Endothelial cell of umbilical vein (primary cell): ENCODE measurements around the gene CPNE2. TPM values are rescaled to one million over a fixed set of nuclear protein-coding genes. Genes with fewer than 3 reads are reported as not detected.
A peak's percentile ranks its signal among the peaks of the same experiment; 100 is the strongest.

Experiments
- Bru-seq: library from RNA; stranded (reverse); fragments of 400-500 nt; gene quantifications from one replicate; lab custom pipeline; 2021; lab: Mats Ljungman, UMichigan
- BruChase-seq, 2 experiments: library from RNA; stranded (reverse); fragments of 400-500 nt; gene quantifications; one replicate each; lab custom pipeline; 2021; lab: Mats Ljungman, UMichigan
- BruUV-seq: library from RNA; stranded (reverse); fragments of 400-500 nt; replicated peaks from 2 replicates; lab custom pipeline; 2021; lab: Mats Ljungman, UMichigan
- CTCF ChIA-PET: fragments of 300-600, 350-600 bp; sonication (Branson Sonifier 250); formaldehyde crosslinking; loops from one replicate; lab custom pipeline; 2021; ENCODE audit warnings: antibody characterized with exemption, inconsistent platforms; lab: Charles Lee
- POLR2A ChIA-PET: fragments of 300-600, 350-600 bp; sonication (Branson Sonifier 250); formaldehyde crosslinking; loops from one replicate; lab custom pipeline; 2021; ENCODE audit warnings: antibody characterized with exemption, inconsistent platforms; lab: Charles Lee
- DNase-seq: peaks from one replicate; pipeline ENCODE4 v3.0.0-alpha.2; 2011; ENCODE audit warnings: low read depth, low spot score
- FAIRE-seq: peaks from 2 replicates; lab custom pipeline; 2011; peaks lifted over from hg19 to GRCh38; lab: Jason Lieb, UNC
- H2AFZ ChIP-seq: 2 replicates; pipeline ENCODE4 v1.6.0; 2012; ENCODE audit warnings: low read depth, low read length, control low read depth, inconsistent platforms
- H3K27ac ChIP-seq: 2 replicates; pipeline ENCODE4 v1.5.1; 2011; ENCODE audit warnings: low read depth, mild to moderate bottlenecking, control low read depth, low read length, moderate library complexity; ENCODE audit not compliant: insufficient read depth
- H3K27me3 ChIP-seq, 2 experiments: 2 replicates each; pipeline versions ENCODE4 v1.6.0 to v1.6.1; 2011; ENCODE audit warnings: low read length in 2 of 2, mixed read lengths in 1 of 2; ENCODE audit not compliant: control insufficient read depth in 2 of 2, insufficient read depth in 2 of 2
- H3K36me3 ChIP-seq, 2 experiments: 2 replicates in 1 of 2; 3 replicates in 1 of 2; pipeline ENCODE4 v1.5.1; 2011; ENCODE audit warnings: low read length in 2 of 2, mild to moderate bottlenecking in 1 of 2, moderate library complexity in 1 of 2; ENCODE audit not compliant: control insufficient read depth in 2 of 2, insufficient read depth in 2 of 2; ENCODE audit errors: extremely low read depth in 1 of 2
- H3K4me1 ChIP-seq: 3 replicates; pipeline ENCODE4 v1.5.1; 2011; ENCODE audit warnings: mild to moderate bottlenecking, low read length; ENCODE audit not compliant: control insufficient read depth, insufficient read depth; ENCODE audit errors: extremely low read depth
- H3K4me2 ChIP-seq: 2 replicates; pipeline ENCODE4 v1.6.1; 2011; ENCODE audit warnings: low read length, control low read depth, mixed read lengths; ENCODE audit not compliant: insufficient read depth
- H3K4me3 ChIP-seq, 3 experiments: fragments of 200-600 bp in 1 of 3; sonication (generic), shearing (Covaris generic) in 1 of 3; replicated peaks in 1 of 3; 2 replicates each; pipeline ENCODE4 v1.5.1; 2011 to 2016; ENCODE audit warnings: control low read depth in 3 of 3, low read length in 3 of 3, mild to moderate bottlenecking in 2 of 3, inconsistent platforms in 1 of 3, low read depth in 1 of 3, moderate library complexity in 1 of 3; ENCODE audit not compliant: insufficient read depth in 1 of 3
- H3K79me2 ChIP-seq: 2 replicates; pipeline ENCODE4 v1.6.0; 2012; ENCODE audit warnings: low read length, inconsistent platforms; ENCODE audit not compliant: control insufficient read depth, insufficient read depth
- H3K9ac ChIP-seq: replicated peaks from 2 replicates; pipeline ENCODE3; 2011; ENCODE audit warnings: low read length, control low read depth; ENCODE audit not compliant: insufficient read depth; ENCODE audit errors: extremely low read depth
- H3K9me1 ChIP-seq: replicated peaks from 3 replicates; pipeline ENCODE4 v1.6.0; 2011; ENCODE audit warnings: mild to moderate bottlenecking, low read length; ENCODE audit not compliant: control insufficient read depth, insufficient read depth; ENCODE audit errors: extremely low read depth
- H3K9me3 ChIP-seq: replicated peaks from 2 replicates; pipeline ENCODE4 v1.5.1; 2012; ENCODE audit warnings: low read length, inconsistent platforms; ENCODE audit not compliant: control insufficient read depth, insufficient read depth
- H4K20me1 ChIP-seq: replicated peaks from 2 replicates; pipeline ENCODE3; 2011; ENCODE audit warnings: mild to moderate bottlenecking, low read length; ENCODE audit not compliant: control insufficient read depth, insufficient read depth; ENCODE audit errors: extremely low read depth
- EZH2 ChIP-seq: IDR thresholded peaks from 2 replicates; pipeline ENCODE4 v1.6.1; 2012; ENCODE audit warnings: borderline replicate concordance, low read depth, mild to moderate bottlenecking, moderate library complexity, low read length, inconsistent platforms; ENCODE audit not compliant: severe bottlenecking
- FOS ChIP-seq: IDR thresholded peaks from 2 replicates; pipeline ENCODE4 v1.6.1; 2011; ENCODE audit warnings: mild to moderate bottlenecking, low read length, moderate library complexity, borderline replicate concordance; ENCODE audit not compliant: insufficient read depth
- GATA2 ChIP-seq: IDR thresholded peaks from 2 replicates; pipeline ENCODE4 v1.7.0; 2011; ENCODE audit warnings: low read depth, mild to moderate bottlenecking, moderate library complexity, mixed read lengths, low read length; ENCODE audit not compliant: insufficient read length, insufficient read depth
- JUN ChIP-seq: IDR thresholded peaks from 2 replicates; pipeline ENCODE4 v1.6.1; 2011; ENCODE audit warnings: borderline replicate concordance, low read depth; ENCODE audit not compliant: insufficient read length, insufficient read depth
- MYC ChIP-seq: IDR thresholded peaks from one replicate; pipeline ENCODE4 v1.6.1; 2011; ENCODE audit warnings: mild to moderate bottlenecking, low read depth, low read length
- POLR2A ChIP-seq: IDR thresholded peaks from 2 replicates; pipeline ENCODE4 v1.6.1; 2012; ENCODE audit warnings: low read depth, mild to moderate bottlenecking, control low read depth, low read length
- POLR2AphosphoS5 ChIP-seq: IDR thresholded peaks from 2 replicates; pipeline ENCODE4 v1.6.1; 2012; ENCODE audit warnings: low read depth, mild to moderate bottlenecking, control low read depth, low read length, moderate library complexity; ENCODE audit not compliant: insufficient read depth
- dilution Hi-C: fragments of 300-500 bp; cut with MboI; formaldehyde crosslinking; loops from one replicate; pipeline ENCODE4 v1.15.0; 2019; ENCODE audit warnings: low sequenced_read_pairs; ENCODE audit not compliant: extremely low pct_ligation_motif_present
- intact Hi-C: fragments of 100-400 bp; cut with micrococcal nuclease; formaldehyde crosslinking; loops from one replicate; pipeline ENCODE4 v1.10.0; 2022
- long read RNA-seq: library from polyadenylated mRNA; stranded (forward); transcript quantifications from one replicate; pipeline ENCODE4 v2.0.0, GENCODE V29; 2021
- polyA minus RNA-seq, 3 experiments: library from RNA; depleted of rRNA, polyadenylated mRNA; stranded (reverse); fragments of >200 nt; gene quantifications; 1 replicate in 1 of 3; 2 replicates in 2 of 3; pipeline ENCODE4 v1.2.3, GENCODE V29; 2011
- polyA plus RNA-seq, 4 experiments: library from polyadenylated mRNA; depleted of rRNA in 3 of 4; stranded (reverse) in 3 of 4; unstranded in 1 of 4; fragments of >200 nt; gene quantifications; 2 replicates each; pipeline versions ENCODE4 v1.2.1 to v1.2.3, GENCODE V29; 2011 to 2012; ENCODE audit warnings: missing spikeins in 1 of 4
- total RNA-seq: library from RNA; stranded (reverse); gene quantifications from 2 replicates; pipeline ENCODE4 v1.2.3, GENCODE V29; 2021
- TF ChIP-seq, protein P1 (sequence below): IDR thresholded peaks from 2 replicates; pipeline ENCODE4 v1.6.1; 2011; ENCODE audit not compliant: insufficient read depth, insufficient read length
- TF ChIP-seq, protein P2 (sequence below), 2 donors: IDR thresholded peaks; 1 replicate in 1 of 2; 2 replicates in 1 of 2; pipeline ENCODE4 v1.5.1; 2011; ENCODE audit warnings: low read length in 2 of 2, mild to moderate bottlenecking in 2 of 2, moderate library complexity in 2 of 2, control low read depth in 1 of 2, inconsistent platforms in 1 of 2, low read depth in 1 of 2; ENCODE audit not compliant: insufficient read depth in 1 of 2; ENCODE audit errors: extremely low read depth in 1 of 2

CPNE2 gene
- total RNA-seq, result 91.9 and 92.0 TPM in 2 replicates
- 187 and 226 TPM in 2 replicates for polyA plus RNA-seq
- polyA plus RNA-seq (2011; cell fraction: cytosol; rRNA removed), result 150 and 158 TPM in 2 replicates
- 83.6 and 96.7 TPM in 2 replicates for polyA plus RNA-seq (2011; cell fraction: nucleus; rRNA removed)
- 74.3 and 81.4 TPM in 2 replicates for polyA plus RNA-seq (2012)
- polyA minus RNA-seq, result 139 and 144 TPM in 2 replicates
- 9.1 TPM for polyA minus RNA-seq (2011; cell fraction: cytosol; rRNA and poly(A)+ RNA removed)
- 45.1 and 47.6 TPM in 2 replicates for polyA minus RNA-seq (2011; cell fraction: nucleus; rRNA and poly(A)+ RNA removed)
- Bru-seq, nascent RNA, result percentile 66 among the genes with signal in this experiment
- BruChase-seq, experiment 1, labeled RNA remaining after a 6-hour chase, result percentile 82 among the genes with signal in this experiment
- BruChase-seq, experiment 2, labeled RNA remaining after a 2-hour chase, result percentile 80 among the genes with signal in this experiment
- long read RNA-seq, transcript CPNE2-209 (2 exons, 901 nt), result minor isoform, 8 of 272 reads
- long read RNA-seq, transcript CPNE2-201 (16 exons, 2,645 nt), result major isoform, 208 of 272 reads
- long read RNA-seq, transcript CPNE2-204 (15 exons, 1,976 nt), result minor isoform, 6 of 272 reads
- long read RNA-seq, partial matches to known transcripts, result 11 of 272 reads
- long read RNA-seq, other reads (novel, unspliced or antisense), result 39 of 272 reads

DNA sequence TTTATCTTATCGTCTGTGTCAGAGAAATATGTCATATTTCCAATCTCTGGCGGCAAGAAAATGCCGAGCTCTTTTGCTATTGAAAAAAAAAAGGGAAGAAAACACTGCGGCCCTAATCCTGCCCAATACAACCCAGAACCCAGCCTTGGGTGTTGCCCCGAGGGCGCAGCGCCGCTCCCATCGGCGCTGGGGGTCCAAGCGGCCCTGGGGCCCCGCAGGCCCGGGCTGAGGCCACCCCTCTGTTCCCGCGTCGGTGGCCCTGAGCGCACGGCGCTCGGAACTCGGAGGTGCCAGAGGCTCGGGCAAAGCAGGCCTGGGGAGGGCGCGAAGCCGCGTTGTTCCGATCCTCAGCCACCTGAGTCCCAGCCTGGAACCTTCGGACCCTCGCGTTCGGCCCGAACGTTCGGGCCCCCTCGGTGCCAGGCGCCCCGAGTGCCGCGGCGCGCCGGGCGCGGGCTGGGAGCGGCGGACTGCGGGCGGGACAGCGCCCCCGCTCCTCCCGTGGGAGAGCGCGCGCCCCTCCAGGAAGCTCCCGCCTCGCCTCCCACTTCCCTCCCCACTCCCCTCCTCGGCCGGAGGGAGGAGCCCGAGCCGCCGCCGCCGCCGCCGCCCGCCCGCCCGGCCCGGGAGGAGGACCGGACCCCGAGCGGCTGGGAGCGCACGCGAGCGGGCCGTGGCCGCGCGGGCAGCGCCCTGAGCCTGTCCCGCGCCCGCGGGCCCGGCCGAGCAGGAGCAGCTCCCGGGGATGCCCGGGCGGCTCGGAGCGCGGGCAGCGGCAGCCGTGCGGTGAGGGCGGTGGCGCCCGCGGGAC, at the start of gene CPNE2:
Gene CPNE2 (plus strand): TSS at position 609 of the 811 bp plus-strand sequence. CDS start 18,160 bp downstream, outside the sequence.
- POLR2A ChIA-PET, result interaction anchor here (1.5 to 2.1 kb wide), 2 partner anchors 56 to 59 kb away, joined by 4 to 5 read pairs; no protein-coding TSS in a partner anchor
- peak within 1 kb of the TSS; percentile 72 for H3K4me2 ChIP-seq
- TF ChIP-seq JUN (no peak), FOS (no peak), POLR2A (peak; percentile 45), MYC (no peak), GATA2 (no peak), EZH2 (no peak), POLR2AphosphoS5 (peak; percentile 60)
- TF ChIP-seq, protein P1, sequence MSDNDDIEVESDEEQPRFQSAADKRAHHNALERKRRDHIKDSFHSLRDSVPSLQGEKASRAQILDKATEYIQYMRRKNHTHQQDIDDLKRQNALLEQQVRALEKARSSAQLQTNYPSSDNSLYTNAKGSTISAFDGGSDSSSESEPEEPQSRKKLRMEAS, result no peak
- TF ChIP-seq, protein P2, sequence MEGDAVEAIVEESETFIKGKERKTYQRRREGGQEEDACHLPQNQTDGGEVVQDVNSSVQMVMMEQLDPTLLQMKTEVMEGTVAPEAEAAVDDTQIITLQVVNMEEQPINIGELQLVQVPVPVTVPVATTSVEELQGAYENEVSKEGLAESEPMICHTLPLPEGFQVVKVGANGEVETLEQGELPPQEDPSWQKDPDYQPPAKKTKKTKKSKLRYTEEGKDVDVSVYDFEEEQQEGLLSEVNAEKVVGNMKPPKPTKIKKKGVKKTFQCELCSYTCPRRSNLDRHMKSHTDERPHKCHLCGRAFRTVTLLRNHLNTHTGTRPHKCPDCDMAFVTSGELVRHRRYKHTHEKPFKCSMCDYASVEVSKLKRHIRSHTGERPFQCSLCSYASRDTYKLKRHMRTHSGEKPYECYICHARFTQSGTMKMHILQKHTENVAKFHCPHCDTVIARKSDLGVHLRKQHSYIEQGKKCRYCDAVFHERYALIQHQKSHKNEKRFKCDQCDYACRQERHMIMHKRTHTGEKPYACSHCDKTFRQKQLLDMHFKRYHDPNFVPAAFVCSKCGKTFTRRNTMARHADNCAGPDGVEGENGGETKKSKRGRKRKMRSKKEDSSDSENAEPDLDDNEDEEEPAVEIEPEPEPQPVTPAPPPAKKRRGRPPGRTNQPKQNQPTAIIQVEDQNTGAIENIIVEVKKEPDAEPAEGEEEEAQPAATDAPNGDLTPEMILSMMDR (IDR thresholded peaks at IDR 0.05; ENCODE audit: extremely low read depth in 1 of 2, insufficient read depth in 1 of 2, low read depth in 1 of 2, low read length in 2 of 2), result no peak
- peaks cover 12% of the 10 kb centered on the region for H3K79me2 ChIP-seq
- H3K9ac ChIP-seq, result peak within 1 kb of the TSS; percentile 73
- DNase-seq (peak; percentile 65), FAIRE-seq (peak; percentile 76)
- H2AFZ ChIP-seq, result peak within 1 kb of the TSS; percentile 74
- CTCF ChIA-PET, result interaction anchor here (0.6 to 3.6 kb wide), 52 partner anchors 9 to 1423 kb away, joined by 3 to 71 read pairs (median 4); partner anchors contain the start of genes PSME3IP1 and RSPRY1
- H3K27ac ChIP-seq, result peak within 1 kb of the TSS; percentile 58
- intact Hi-C loops, result loop anchor here (2.0 kb wide), 2 partner anchors 55 to 95 kb away; partner anchors contain the start of genes PSME3IP1 and RSPRY1
- no peaks in the 10 kb centered on the region for H3K36me3 ChIP-seq
- dilution Hi-C loops, result no loop called here
- TSS peak; percentile 67 for BruUV-seq
- H3K9me1 ChIP-seq, result no peaks in the 10 kb centered on the region
- H3K27me3 ChIP-seq, result no peaks in the 10 kb centered on the region
- H3K4me3 ChIP-seq, result peak within 1 kb of the TSS; percentile 64 to 86 (median 74)
- H3K9me3 ChIP-seq, result no peaks in the 10 kb centered on the region
- H4K20me1 ChIP-seq, result no peaks in the 10 kb centered on the region
- H3K4me1 ChIP-seq, result peaks cover 21% of the 10 kb centered on the region
